Measurements from ENCODE around the gene ENOX2.

GRCh38 chrX:130725519-130725918, 177.5 kb downstream of the ENOX2 start:
- TF ChIP-seq ZNF274 (IDR thresholded peaks at IDR 0.05; ENCODE audit: low read depth, low read length) (no peak), YY1 (IDR thresholded peaks at IDR 0.05; ENCODE audit: insufficient read depth, insufficient read length) (no peak), SUZ12 (IDR thresholded peaks at IDR 0.05; ENCODE audit: extremely low read depth, insufficient read depth, insufficient read length) (no peak)

Data from NT2/D1 (cell line).